K562 (cell line): ENCODE data around the gene CRABP1. TPM values are rescaled to one million over a fixed set of nuclear protein-coding genes. Genes with fewer than 3 reads are reported as not detected.

Source experiments
- ATAC-seq: fragments of 200-7000 bp; cut with Tn5 transposase; 3 replicates; pipeline ENCODE4 v1.9.1; 2020; ENCODE audit warnings: moderate library complexity
- BruUV-seq: library from RNA; stranded (reverse); fragments of 400-500 nt; replicated peaks from 2 replicates; lab custom pipeline; 2021; lab: Mats Ljungman, UMichigan
- CTCF ChIA-PET: fragments of 300-600 bp; formaldehyde crosslinking; extraction: SDS; loops from one replicate; lab custom pipeline; 2021; ENCODE audit warnings: low intra/inter-chr PET ratio; lab: Yijun Ruan, JAX
- POLR2A ChIA-PET: fragments of 300-600, 350-650 bp; sonication (Branson Sonifier 250); formaldehyde crosslinking; extraction: SDS; loops from one replicate; lab custom pipeline; 2021; ENCODE audit warnings: antibody characterized with exemption, inconsistent platforms; lab: Yijun Ruan, JAX
- DNase-seq, 4 experiments: peaks; one replicate each; pipeline versions ENCODE4 v3.0.0 to v3.0.0-alpha.2; 2011 to 2018; ENCODE audit warnings: low spot score in 3 of 4, mixed read lengths in 3 of 4; ENCODE audit errors: extremely low read depth in 1 of 4
- FAIRE-seq: peaks from 2 replicates; lab custom pipeline; 2011; peaks lifted over from hg19 to GRCh38; lab: Jason Lieb, UNC
- H2AFZ ChIP-seq: 2 replicates; pipeline ENCODE4 v1.6.0; 2011; ENCODE audit warnings: low read depth, low read length, control low read depth, inconsistent platforms
- H3K27ac ChIP-seq: fragments of 200-600 bp; 3 replicates; pipeline ENCODE4 v1.8.0; 2011; ENCODE audit warnings: low read depth, mild to moderate bottlenecking, control low read depth, inconsistent platforms, low read length, moderate library complexity, mixed read lengths; ENCODE audit errors: extremely low read depth
- H3K27me3 ChIP-seq, 2 experiments: fragments of 300-600 bp in 1 of 2; 2 replicates in 1 of 2; 3 replicates in 1 of 2; pipeline versions ENCODE4 v1.6.0 to v1.8.0; 2011; ENCODE audit warnings: inconsistent platforms in 2 of 2, low read length in 2 of 2, mild to moderate bottlenecking in 1 of 2, mixed read lengths in 1 of 2, moderate library complexity in 1 of 2; ENCODE audit not compliant: control insufficient read depth in 2 of 2, insufficient read depth in 2 of 2
- H3K36me3 ChIP-seq: fragments of 300-600 bp; 3 replicates; pipeline ENCODE4 v1.8.0; 2011; ENCODE audit warnings: mild to moderate bottlenecking, low read length, inconsistent platforms; ENCODE audit not compliant: control insufficient read depth, insufficient read depth
- H3K4me1 ChIP-seq, 2 experiments: fragments of 200-600 bp in 1 of 2; replicated peaks in 1 of 2; 2 replicates in 1 of 2; 3 replicates in 1 of 2; pipeline versions ENCODE4 v1.5.1 to v1.8.0; 2011; ENCODE audit warnings: inconsistent platforms in 2 of 2, low read length in 2 of 2, mild to moderate bottlenecking in 1 of 2, mixed read lengths in 1 of 2, moderate library complexity in 1 of 2; ENCODE audit not compliant: control insufficient read depth in 2 of 2, insufficient read depth in 2 of 2
- H3K4me2 ChIP-seq: 2 replicates; pipeline ENCODE4 v1.6.1; 2011; ENCODE audit warnings: low read length, control low read depth, inconsistent platforms, mixed read lengths; ENCODE audit not compliant: insufficient read depth
- H3K4me3 ChIP-seq: fragments of 200-600 bp; sonication (generic), shearing (Covaris generic); 2 replicates; pipeline ENCODE4 v1.5.1; 2016; ENCODE audit warnings: control low read depth, inconsistent platforms
- H3K79me2 ChIP-seq: fragments of 200-600 bp; 3 replicates; pipeline ENCODE4 v1.8.0; 2011; ENCODE audit warnings: low read length, inconsistent platforms; ENCODE audit not compliant: control insufficient read depth, insufficient read depth
- H3K9ac ChIP-seq, 2 experiments: 2 replicates each; pipeline versions ENCODE4 v1.6.0 to v1.6.1; 2011; ENCODE audit warnings: low read depth in 2 of 2, low read length in 2 of 2, control low read depth in 1 of 2, inconsistent platforms in 1 of 2, mild to moderate bottlenecking in 1 of 2, mixed read lengths in 1 of 2; ENCODE audit not compliant: insufficient read depth in 1 of 2
- H3K9me1 ChIP-seq: one replicate; pipeline ENCODE4 v1.6.0; 2011; ENCODE audit warnings: inconsistent platforms, mild to moderate bottlenecking, low read length, moderate library complexity; ENCODE audit not compliant: control insufficient read depth, insufficient read depth
- H3K9me3 ChIP-seq: replicated peaks from 2 replicates; pipeline ENCODE4 v1.5.1; 2011; ENCODE audit warnings: low read depth, low read length, inconsistent platforms; ENCODE audit not compliant: control insufficient read depth, insufficient read depth
- H4K20me1 ChIP-seq: replicated peaks from 2 replicates; pipeline ENCODE4 v1.6.1; 2011; ENCODE audit warnings: low read length, inconsistent platforms, mixed read lengths; ENCODE audit not compliant: control insufficient read depth, insufficient read depth
- NFIC ChIP-seq: fragments of 450-650 bp; IDR thresholded peaks from 2 replicates; pipeline ENCODE4 v1.6.1; 2017; ENCODE audit warnings: mild to moderate bottlenecking, inconsistent platforms
- PURB ChIP-seq: sonication (generic); formaldehyde crosslinking; IDR thresholded peaks from 2 replicates; pipeline ENCODE4 v1.9.0; 2021; ENCODE audit warnings: low read depth, mild to moderate bottlenecking, missing genetic modification reagents
- WGBS: fragments of 100-300 bp; shearing (Covaris generic); methylation state at CpG from one replicate; pipeline ENCODE4 v1.1.6; 2016; ENCODE audit warnings: low coverage, mixed read lengths; ENCODE audit not compliant: insufficient coverage; ENCODE audit errors: missing lambda C conversion rate; 5-methylcytosine and 5-hydroxymethylcytosine counted together
- in situ Hi-C: fragments of 300-500 bp; cut with MboI; formaldehyde crosslinking; loops from 4 replicates; pipeline ENCODE4 v1.15.0; 2018; ENCODE audit warnings: inconsistent platforms, mixed read lengths
- intact Hi-C: fragments of 100-400 bp; cut with micrococcal nuclease; formaldehyde crosslinking; loops from 2 replicates; pipeline ENCODE4 v1.14.2; 2022
- polyA plus RNA-seq, 8 experiments: library from polyadenylated mRNA; depleted of rRNA in 4 of 8; stranded (reverse) in 5 of 8; unstranded in 3 of 8; fragments of >200 nt; fragmentation: Nextera tagmentation in 2 of 8; fragmentation: Illumina TruSeq in 1 of 8; extraction: Ambion mirVana in 2 of 8; extraction: Trizol in 1 of 8; gene quantifications; 2 replicates each; pipeline versions ENCODE4 v1.2.1 to v1.2.3, GENCODE V29; 2011 to 2014; ENCODE audit warnings: inconsistent platforms in 1 of 8, missing spikeins in 1 of 8
- total RNA-seq, 7 experiments: library from RNA; depleted of rRNA in 6 of 7; stranded (reverse); fragments of >200 nt in 6 of 7; fragmentation: Illumina TruSeq in 2 of 7; extraction: Trizol in 2 of 7; gene quantifications; 2 replicates each; pipeline versions ENCODE4 v1.2.1 to v1.2.3, GENCODE V29; 2011 to 2021; ENCODE audit warnings: low replicate concordance in 1 of 7

The CRABP1 gene
- total and polyA plus RNA-seq, 9 of the 15 experiments (the other 6 are each of a cell fraction or from before 2014, with no cell fraction given): 0.60 TPM; not detected in 8

DNA sequence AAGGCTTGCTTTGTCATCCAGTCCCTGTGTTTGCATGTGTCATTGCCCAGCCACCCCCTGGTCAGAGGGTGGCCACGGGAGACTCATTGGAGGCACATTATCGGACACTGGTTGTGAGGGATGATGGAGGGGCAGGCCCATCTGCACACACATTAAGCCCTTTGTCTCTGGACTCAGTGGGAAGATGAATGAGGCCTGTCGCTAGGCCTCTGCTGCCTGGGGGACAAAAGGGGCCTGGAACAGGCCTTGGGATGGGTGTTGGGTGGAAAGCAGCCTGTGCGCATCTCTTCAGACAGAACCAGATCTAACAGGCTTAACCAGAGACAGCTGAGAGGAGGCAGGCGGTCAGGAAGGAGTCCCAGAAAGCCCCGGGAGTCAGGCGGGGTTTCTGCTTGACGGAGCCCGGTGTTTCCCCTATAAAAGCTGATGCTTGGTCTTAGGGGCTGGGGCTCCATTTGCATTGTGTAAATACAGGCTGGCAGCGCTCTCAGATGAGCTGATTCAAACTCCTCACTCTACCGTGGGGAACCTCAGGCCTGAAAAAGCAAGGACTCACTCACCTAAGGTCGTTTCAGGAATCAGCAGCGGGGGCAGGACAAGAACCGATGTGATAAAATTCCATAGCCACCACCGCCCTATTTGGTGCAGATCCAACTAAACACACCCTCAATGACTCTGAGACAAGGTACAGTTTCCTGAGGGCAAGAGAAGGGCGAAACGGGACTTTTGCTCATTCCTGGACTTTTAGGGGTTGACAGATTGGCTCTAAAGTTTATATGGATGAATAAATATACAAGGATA lies 23.7 kb upstream of the CRABP1 start:
- ATAC-seq (peak; percentile 13), DNase-seq (peak in 1 of 4 experiments; percentile 38), FAIRE-seq (peak; percentile 60)
- H3K9me1 ChIP-seq: peaks cover 7% of the 10 kb centered on the region
- CTCF ChIA-PET: no interaction called here
- H3K4me1 ChIP-seq: peaks cover 9 to 17% of the 10 kb centered on the region in 2 experiments; a peak in 4 of 5 replicates
- 40% methylated on average over 16 of the region's 17 CpGs for WGBS
- H3K79me2 ChIP-seq: no peaks in the 10 kb centered on the region
- H3K27ac ChIP-seq: no peak overlapping the region
- in situ Hi-C loops: loop anchor here (10.0 kb wide), 2 partner anchors 168 to 398 kb away; no protein-coding TSS in a partner anchor
- no peak for TF ChIP-seq PURB (CRISPR knock-in tag)
- TF ChIP-seq NFIC: peak; percentile 42
- no TSS peak for BruUV-seq
- no peaks in the 10 kb centered on the region for H3K36me3 ChIP-seq
- H3K27me3 ChIP-seq: no peaks in the 10 kb centered on the region
- intact Hi-C loops: no loop called here
- no peak overlapping the region for H3K4me3 ChIP-seq
- POLR2A ChIA-PET: interaction anchor here (1.2 to 2.1 kb wide), 3 partner anchors 17 to 122 kb away, joined by 4 to 7 read pairs (median 4); partner anchors contain the start of genes IREB2 and SKIC8
- peak overlapping the region; percentile 34; the same call in 1 of the 2 replicates for H3K4me2 ChIP-seq
- no peaks in the 10 kb centered on the region for H3K9me3 ChIP-seq
- no peaks in the 10 kb centered on the region for H4K20me1 ChIP-seq
- H3K9ac ChIP-seq: peak overlapping the region; percentile 10 to 81; a peak in 3 of 4 replicates
- H2AFZ ChIP-seq: peak overlapping the region; percentile 88
